ENCODE data around the gene ANO2.

Gene ANO2

DNA sequence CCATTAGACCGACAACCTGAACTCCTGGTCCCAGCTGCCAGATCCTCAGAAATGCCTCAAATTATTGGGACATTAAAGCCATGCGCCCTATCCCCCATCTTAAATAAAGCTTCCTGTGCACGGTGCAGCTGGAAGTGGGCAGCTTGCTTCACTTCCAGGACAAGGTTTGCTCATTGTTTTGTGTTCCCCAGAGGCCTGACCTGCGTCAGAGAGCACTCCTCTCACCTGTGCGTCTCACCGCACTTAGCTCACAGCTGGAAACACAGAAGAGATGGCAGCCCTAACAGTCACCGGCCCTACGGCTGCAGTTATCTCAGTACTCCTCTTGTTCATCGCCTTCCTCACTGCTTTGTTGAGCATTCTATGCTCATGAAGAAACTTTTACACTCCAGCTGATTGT, 135.5 kb downstream of the ANO2 start:
- TF ChIP-seq, protein P1, sequence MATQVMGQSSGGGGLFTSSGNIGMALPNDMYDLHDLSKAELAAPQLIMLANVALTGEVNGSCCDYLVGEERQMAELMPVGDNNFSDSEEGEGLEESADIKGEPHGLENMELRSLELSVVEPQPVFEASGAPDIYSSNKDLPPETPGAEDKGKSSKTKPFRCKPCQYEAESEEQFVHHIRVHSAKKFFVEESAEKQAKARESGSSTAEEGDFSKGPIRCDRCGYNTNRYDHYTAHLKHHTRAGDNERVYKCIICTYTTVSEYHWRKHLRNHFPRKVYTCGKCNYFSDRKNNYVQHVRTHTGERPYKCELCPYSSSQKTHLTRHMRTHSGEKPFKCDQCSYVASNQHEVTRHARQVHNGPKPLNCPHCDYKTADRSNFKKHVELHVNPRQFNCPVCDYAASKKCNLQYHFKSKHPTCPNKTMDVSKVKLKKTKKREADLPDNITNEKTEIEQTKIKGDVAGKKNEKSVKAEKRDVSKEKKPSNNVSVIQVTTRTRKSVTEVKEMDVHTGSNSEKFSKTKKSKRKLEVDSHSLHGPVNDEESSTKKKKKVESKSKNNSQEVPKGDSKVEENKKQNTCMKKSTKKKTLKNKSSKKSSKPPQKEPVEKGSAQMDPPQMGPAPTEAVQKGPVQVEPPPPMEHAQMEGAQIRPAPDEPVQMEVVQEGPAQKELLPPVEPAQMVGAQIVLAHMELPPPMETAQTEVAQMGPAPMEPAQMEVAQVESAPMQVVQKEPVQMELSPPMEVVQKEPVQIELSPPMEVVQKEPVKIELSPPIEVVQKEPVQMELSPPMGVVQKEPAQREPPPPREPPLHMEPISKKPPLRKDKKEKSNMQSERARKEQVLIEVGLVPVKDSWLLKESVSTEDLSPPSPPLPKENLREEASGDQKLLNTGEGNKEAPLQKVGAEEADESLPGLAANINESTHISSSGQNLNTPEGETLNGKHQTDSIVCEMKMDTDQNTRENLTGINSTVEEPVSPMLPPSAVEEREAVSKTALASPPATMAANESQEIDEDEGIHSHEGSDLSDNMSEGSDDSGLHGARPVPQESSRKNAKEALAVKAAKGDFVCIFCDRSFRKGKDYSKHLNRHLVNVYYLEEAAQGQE (IDR thresholded peaks at IDR 0.05; ENCODE audit: insufficient read depth in 1 of 2, low read depth in 2 of 2, low read length in 2 of 2) = no peak
- no peak for TF ChIP-seq FOXP2 (optimal IDR thresholded peaks at IDR 0.05; ENCODE audit: borderline replicate concordance, extremely low read depth, extremely low read length, insufficient read depth)
- TF ChIP-seq SIN3A (IDR thresholded peaks at IDR 0.05; ENCODE audit: borderline replicate concordance, insufficient read depth, low read length) = no peak
- no peak for TF ChIP-seq POLR2AphosphoS5 (IDR thresholded peaks at IDR 0.05; ENCODE audit: low read depth, low read length)
- no peak for TF ChIP-seq TAF1 (IDR thresholded peaks at IDR 0.05; ENCODE audit: borderline replicate concordance, insufficient read depth, low read length)

DNA sequence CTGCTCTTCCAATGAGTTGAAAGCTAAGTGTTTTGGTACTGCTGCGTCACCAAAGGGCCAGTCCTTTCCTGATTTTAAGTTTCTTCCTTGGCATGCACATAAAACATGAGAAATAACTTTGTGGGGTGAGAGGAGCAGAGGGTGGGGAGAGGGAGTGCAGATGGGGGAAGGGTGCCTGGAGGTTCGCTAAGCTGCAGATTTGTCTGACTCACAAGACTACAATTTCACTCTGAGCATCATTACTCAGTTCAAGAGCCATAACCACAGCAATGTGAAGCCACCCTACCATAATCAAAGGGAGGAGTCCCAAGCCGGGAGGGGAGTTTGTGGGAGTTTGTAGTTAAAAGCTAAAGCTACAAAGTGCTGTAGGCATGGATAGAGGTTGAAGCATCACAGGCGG, 136.1 kb downstream of the ANO2 start:
- TF ChIP-seq FOXP2 (optimal IDR thresholded peaks at IDR 0.05; ENCODE audit: borderline replicate concordance, extremely low read depth, extremely low read length, insufficient read depth) = no peak
- no peak for TF ChIP-seq TAF1 (IDR thresholded peaks at IDR 0.05; ENCODE audit: borderline replicate concordance, insufficient read depth, low read length)
- TF ChIP-seq POLR2AphosphoS5 (IDR thresholded peaks at IDR 0.05; ENCODE audit: low read depth, low read length) = no peak
- TF ChIP-seq, protein P1 (IDR thresholded peaks at IDR 0.05; ENCODE audit: insufficient read depth in 1 of 2, low read depth in 2 of 2, low read length in 2 of 2) = no peak
- no peak for TF ChIP-seq SIN3A (IDR thresholded peaks at IDR 0.05; ENCODE audit: borderline replicate concordance, insufficient read depth, low read length)

DNA sequence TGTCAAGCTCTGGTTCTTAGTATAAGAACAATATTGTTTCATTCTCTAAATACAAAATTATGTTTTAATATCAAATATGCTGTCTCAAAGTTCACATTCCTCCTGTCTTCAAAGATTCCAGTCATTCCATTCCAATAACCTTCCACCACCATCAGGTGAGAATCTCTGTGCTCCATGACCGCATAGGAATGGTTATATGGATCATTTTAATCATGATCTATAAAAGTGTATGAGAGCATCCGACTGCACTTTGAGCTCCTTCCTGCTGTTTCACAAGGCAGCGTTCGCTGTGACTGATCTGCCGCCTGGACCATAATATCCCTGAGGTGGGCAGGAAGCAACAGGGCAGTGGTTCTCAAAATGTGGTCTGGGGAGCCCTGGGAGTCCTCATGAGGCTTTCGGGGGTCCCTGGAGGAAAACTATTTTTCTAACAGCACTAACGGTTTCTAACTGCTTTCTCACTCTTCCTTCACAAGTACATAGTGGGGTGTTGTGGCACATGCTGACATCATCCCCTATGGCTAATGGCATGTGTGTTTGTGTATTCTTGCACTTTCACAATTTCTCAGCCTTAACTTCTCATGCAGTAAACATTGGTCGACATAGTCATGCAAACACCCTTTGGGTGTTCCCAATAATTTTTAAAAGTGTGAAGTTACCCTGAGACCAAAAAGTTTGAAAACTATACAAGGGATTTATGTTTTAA, 137.4 kb downstream of the ANO2 start:
- TF ChIP-seq, protein P1 (IDR thresholded peaks at IDR 0.05; ENCODE audit: insufficient read depth in 1 of 2, low read depth in 2 of 2, low read length in 2 of 2) = no peak

DNA sequence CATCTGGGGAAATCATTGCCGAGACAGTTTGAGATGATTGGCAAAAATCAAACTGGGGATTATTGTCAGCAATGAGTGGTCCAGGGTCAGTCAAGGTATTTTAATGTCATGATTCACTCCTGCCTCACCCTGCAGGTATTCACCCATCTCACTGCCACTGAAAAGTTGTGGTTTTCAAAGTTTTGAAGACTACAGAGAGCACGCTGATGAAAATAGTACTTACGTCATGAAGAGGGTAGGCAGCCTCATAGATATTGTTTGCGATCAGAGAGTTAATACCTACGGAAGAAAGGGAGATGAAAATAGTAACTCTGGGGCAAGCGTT, 138.0 kb downstream of the ANO2 start:
- TF ChIP-seq FOXP2 (optimal IDR thresholded peaks at IDR 0.05; ENCODE audit: borderline replicate concordance, extremely low read depth, extremely low read length, insufficient read depth) (no peak), TAF1 (IDR thresholded peaks at IDR 0.05; ENCODE audit: borderline replicate concordance, insufficient read depth, low read length) (no peak), SIN3A (IDR thresholded peaks at IDR 0.05; ENCODE audit: borderline replicate concordance, insufficient read depth, low read length) (no peak), POLR2AphosphoS5 (IDR thresholded peaks at IDR 0.05; ENCODE audit: low read depth, low read length) (no peak)
- TF ChIP-seq, protein P1 (IDR thresholded peaks at IDR 0.05; ENCODE audit: insufficient read depth in 1 of 2, low read depth in 2 of 2, low read length in 2 of 2) = no peak
